ACC112 (cell line): Measurements from ENCODE around the gene PMEL.
"Not testable (repeated sequence)": the region's sequence is repeated elsewhere in the genome, so short reads cannot be mapped to it uniquely, and the experiment has no call there.

Experiments used
- H2AFZ ChIP-seq: fragments of 200-600 bp; sonication (generic); one replicate; pipeline ENCODE4 v1.6.0; 2017; ENCODE audit warnings: antibody characterized with exemption, low read length; ENCODE audit not compliant: unreplicated experiment
- H3K27ac ChIP-seq: fragments of 200-600 bp; sonication (generic); 2 replicates; pipeline ENCODE4 v1.5.1; 2014; ENCODE audit warnings: low read depth, mild to moderate bottlenecking, antibody characterized with exemption, low read length, moderate library complexity
- H3K27me3 ChIP-seq: fragments of 200-600 bp; sonication (generic); 2 replicates; pipeline ENCODE4 v1.6.1; 2014; ENCODE audit warnings: mild to moderate bottlenecking, antibody characterized with exemption, low read length, moderate library complexity, mixed read lengths; ENCODE audit not compliant: insufficient read depth
- H3K36me3 ChIP-seq: fragments of 200-600 bp; sonication (generic); 2 replicates; pipeline ENCODE4 v1.6.1; 2016; ENCODE audit warnings: mild to moderate bottlenecking, antibody characterized with exemption, low read length, moderate library complexity, mixed read lengths; ENCODE audit not compliant: insufficient read depth
- H3K4me1 ChIP-seq: fragments of 200-600 bp; sonication (generic); one replicate; pipeline ENCODE4 v1.6.1; 2016; ENCODE audit warnings: low read length, mixed read lengths; ENCODE audit not compliant: insufficient read depth, unreplicated experiment, control insufficient read depth
- H3K4me3 ChIP-seq: fragments of 200-600 bp; sonication (generic); 2 replicates; pipeline ENCODE4 v1.5.1; 2014; ENCODE audit warnings: mild to moderate bottlenecking, low read depth, low read length
- H3K79me2 ChIP-seq: fragments of 200-600 bp; sonication (generic); one replicate; pipeline ENCODE4 v1.6.0; 2016; ENCODE audit warnings: low read length; ENCODE audit not compliant: control insufficient read depth, unreplicated experiment, insufficient read depth

PMEL gene

DNA sequence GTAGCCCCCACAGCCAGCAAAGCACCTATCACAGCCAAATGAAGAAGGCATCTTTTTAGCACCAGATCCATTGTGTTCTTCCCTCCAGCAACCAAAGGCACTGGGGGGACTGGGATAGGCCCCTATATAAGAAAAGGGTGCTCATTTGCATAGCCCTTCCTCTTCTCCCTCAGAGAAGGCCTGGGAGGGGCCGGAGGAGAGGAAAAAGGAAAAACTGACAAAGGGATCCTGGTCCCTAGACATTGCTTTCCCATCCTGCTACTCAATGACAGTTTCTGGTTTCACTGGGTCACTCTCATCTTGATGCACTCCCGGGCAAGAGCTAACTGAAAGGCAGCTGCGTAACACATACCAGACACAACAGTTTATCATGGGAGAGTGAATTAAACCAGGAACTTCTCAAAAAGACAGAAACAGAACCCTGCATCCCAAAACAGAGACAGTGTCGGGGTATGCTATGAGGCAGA, at the start of gene PMEL:
TSS of gene PMEL (minus strand) at position 102 of the 467 bp plus-strand sequence. CDS start at position 71, 31 bp downstream.
- H2AFZ ChIP-seq, result peak within 1 kb of the TSS; percentile 69
- peak within 1 kb of the TSS; percentile 98 for H3K27ac ChIP-seq
- peak within 1 kb of the TSS; percentile 90 for H3K4me3 ChIP-seq
- H3K36me3 ChIP-seq, result peaks cover 10% of the 10 kb centered on the region; the same call in 1 of the 2 replicates
- no peaks in the 10 kb centered on the region for H3K27me3 ChIP-seq
- peaks cover 36% of the 10 kb centered on the region for H3K79me2 ChIP-seq
- peaks cover 34% of the 10 kb centered on the region for H3K4me1 ChIP-seq

DNA sequence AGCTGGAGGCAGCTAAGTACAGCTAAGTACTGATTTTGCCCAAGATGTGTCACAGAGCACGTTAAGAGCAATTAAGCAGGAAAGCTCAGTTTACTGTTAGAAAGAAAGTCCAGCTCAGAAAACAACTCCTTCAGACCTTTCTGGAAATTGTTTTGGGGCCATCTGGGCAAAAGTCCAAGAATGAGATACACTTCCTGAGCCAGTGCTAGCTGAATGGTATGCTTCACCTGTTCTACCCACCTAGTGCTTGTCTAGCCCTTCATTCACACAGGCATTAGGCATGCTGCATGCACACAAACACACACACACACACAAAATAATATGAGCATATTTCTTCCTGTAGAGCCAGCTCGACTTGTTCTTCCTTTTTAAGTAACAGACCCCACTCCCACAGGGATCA, 48.4 kb upstream of the PMEL start:
- Histone ChIP-seq H3K4me1 (no peaks in the 10 kb centered on the region), H3K79me2 (no peaks in the 10 kb centered on the region), H3K27me3 (no peaks in the 10 kb centered on the region), H3K27ac (no peak overlapping the region), H2AFZ (no peak overlapping the region), H3K36me3 (no peaks in the 10 kb centered on the region), H3K4me3 (no peak overlapping the region)

DNA sequence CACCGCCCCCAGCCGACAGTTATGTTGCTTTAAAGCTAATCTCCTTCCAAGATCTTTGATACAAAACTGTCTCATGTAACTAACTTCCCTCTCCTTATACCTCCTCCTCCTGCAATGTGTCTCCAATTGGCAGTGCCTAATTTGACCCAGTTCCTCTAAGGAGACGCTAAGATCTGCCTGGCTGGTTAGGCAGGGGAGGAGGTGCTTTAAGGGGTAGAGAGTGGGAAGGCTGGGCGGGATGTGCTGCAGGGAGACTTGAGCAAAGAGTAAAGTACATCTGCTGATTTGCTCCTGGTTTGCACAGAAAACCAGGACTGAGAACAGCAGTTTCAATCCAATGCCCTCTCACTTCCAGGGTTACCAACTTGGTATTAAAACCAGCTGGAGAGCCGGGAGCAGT, 47.6 kb upstream of the PMEL start:
- Histone ChIP-seq H2AFZ (no peak overlapping the region), H3K4me1 (no peaks in the 10 kb centered on the region), H3K27ac (no peak overlapping the region), H3K27me3 (no peaks in the 10 kb centered on the region), H3K36me3 (no peaks in the 10 kb centered on the region), H3K79me2 (no peaks in the 10 kb centered on the region), H3K4me3 (no peak overlapping the region)

DNA sequence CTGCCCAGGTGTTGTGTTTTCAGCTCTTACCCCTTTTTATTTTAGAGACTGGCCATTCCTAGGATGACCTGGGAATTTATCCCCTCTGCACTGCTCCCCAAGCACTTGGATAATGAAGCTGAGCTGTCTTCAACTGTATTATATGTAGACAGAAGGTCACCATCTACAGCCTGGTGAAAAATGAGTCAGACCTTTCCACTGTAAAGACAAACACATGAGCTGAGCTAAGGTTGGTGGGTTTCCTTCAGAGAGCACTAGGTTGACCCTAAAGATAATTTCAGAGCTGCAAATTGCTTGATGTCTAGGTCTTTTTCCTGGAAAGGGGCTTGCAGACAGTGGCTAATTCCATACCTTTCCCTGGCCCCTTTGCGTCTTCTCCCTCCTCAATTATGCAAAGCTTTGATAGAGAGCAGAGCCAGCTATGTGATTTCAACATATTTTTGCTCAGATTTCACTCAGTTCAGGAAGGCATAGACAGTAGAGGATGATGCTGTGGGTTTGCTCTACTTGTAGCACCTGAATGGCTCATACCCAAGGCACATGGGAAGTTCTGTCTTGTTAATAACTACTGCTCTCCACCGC, 45.8 kb upstream of the PMEL start:
- H3K79me2 ChIP-seq, result no peaks in the 10 kb centered on the region
- no peak overlapping the region for H3K27ac ChIP-seq
- H2AFZ ChIP-seq, result no peak overlapping the region
- H3K36me3 ChIP-seq, result no peaks in the 10 kb centered on the region
- no peaks in the 10 kb centered on the region for H3K4me1 ChIP-seq
- no peak overlapping the region for H3K4me3 ChIP-seq
- H3K27me3 ChIP-seq, result no peaks in the 10 kb centered on the region

DNA sequence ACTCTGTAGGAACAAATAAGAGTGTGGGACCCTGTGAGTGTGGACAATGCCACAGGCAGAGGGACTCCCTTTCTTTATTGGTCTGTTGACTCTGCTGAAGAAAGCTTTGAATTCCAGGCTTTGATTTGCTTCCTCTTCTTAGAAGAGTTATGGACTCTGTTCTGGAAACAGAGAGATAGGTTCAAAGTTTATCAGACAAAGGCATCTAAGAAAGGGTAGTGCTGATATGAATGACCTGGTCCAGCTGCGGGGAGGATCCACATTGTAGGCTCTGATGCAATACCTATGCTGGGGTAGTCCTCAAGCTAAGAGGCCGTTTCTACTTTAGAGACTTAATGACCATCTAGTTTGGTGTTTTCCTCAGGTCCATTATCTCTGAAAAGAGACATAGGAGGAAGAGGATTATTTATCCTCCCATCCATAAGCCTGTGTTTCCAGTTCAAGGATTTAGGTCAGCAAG, 44.3 kb upstream of the PMEL start:
- H3K4me1 ChIP-seq, result no peaks in the 10 kb centered on the region
- no peak overlapping the region for H3K27ac ChIP-seq
- H3K27me3 ChIP-seq, result no peaks in the 10 kb centered on the region
- H3K4me3 ChIP-seq, result no peak overlapping the region
- H2AFZ ChIP-seq, result no peak overlapping the region
- H3K36me3 ChIP-seq, result no peaks in the 10 kb centered on the region
- H3K79me2 ChIP-seq, result no peaks in the 10 kb centered on the region

- peak overlapping the region; percentile 61; the same call in 1 of the 2 replicates for H3K27ac ChIP-seq
- no peaks in the 10 kb centered on the region for H3K27me3 ChIP-seq
- no peaks in the 10 kb centered on the region for H3K36me3 ChIP-seq
- H3K4me3 ChIP-seq, result peak overlapping the region; percentile 96
- no peaks in the 10 kb centered on the region for H3K79me2 ChIP-seq
- peak overlapping the region; percentile 99 for H2AFZ ChIP-seq
- no peaks in the 10 kb centered on the region for H3K4me1 ChIP-seq
These were observed 42.0 kb upstream of the PMEL start for GRCh38 chr12:56007564-56008559.

GRCh38 chr12:56004211-56004610, 38.4 kb upstream of the PMEL start:
- no peaks in the 10 kb centered on the region for H3K27me3 ChIP-seq
- no peak overlapping the region for H3K27ac ChIP-seq
- H3K4me3 ChIP-seq, result no peak overlapping the region
- no peaks in the 10 kb centered on the region for H3K4me1 ChIP-seq
- no peaks in the 10 kb centered on the region for H3K36me3 ChIP-seq
- H3K79me2 ChIP-seq, result no peaks in the 10 kb centered on the region
- H2AFZ ChIP-seq, result no peak overlapping the region

DNA sequence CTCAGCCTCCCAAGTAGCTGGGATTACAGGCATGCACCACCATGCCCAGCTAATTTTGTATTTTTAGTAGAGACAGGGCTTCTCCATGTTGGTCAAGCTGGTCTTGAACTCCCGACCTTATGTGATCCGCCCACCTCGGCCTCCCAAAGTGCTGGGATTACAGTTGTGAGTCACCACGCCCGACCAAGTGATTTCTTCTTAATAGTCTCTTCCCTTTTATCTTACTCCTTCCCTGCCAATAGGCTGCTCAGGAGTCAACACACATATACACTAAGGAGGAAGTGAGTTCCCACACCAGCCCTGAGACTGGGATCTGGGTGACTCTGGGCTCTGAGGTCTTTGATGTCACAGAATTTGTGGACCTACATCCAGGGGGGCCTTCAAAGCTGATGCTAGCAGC, 37.5 kb upstream of the PMEL start:
- not testable (repeated sequence) for H3K36me3 ChIP-seq, H3K4me3 ChIP-seq, H3K4me1 ChIP-seq, H3K27me3 ChIP-seq, H3K27ac ChIP-seq, H3K79me2 ChIP-seq, H2AFZ ChIP-seq

DNA sequence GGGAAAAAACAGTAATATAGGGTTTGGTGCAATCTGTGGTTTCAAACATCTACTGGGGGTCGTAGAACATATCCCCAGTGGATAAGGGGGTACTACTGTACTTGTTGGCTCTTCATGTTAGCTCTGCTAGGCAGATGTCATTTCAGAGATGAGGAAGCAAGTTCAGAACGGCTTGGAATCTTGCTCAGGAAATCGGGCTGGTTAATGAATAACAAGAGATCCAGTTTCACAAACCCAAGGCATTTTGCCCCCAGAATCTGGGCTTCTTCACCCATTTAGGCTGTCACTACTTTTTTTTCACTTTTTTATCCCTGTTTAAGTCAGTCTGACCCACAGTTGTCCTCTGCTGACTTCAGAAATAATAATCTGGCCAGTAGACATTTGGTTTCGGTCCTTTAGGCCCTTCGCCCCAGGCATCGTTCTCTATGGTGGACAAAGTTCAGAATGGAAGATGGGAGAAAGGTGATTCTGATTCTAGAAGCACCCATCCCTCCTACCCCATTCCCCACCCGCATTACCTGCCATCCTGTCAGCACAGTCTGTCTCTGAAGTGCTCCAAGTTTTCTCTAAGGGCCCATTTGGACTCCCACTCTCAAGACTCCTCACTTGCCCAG, 35.8 kb upstream of the PMEL start:
- Histone ChIP-seq H3K4me3 (no peak overlapping the region), H2AFZ (no peak overlapping the region), H3K36me3 (no peaks in the 10 kb centered on the region), H3K27me3 (no peaks in the 10 kb centered on the region), H3K79me2 (no peaks in the 10 kb centered on the region), H3K27ac (no peak overlapping the region), H3K4me1 (no peaks in the 10 kb centered on the region)

DNA sequence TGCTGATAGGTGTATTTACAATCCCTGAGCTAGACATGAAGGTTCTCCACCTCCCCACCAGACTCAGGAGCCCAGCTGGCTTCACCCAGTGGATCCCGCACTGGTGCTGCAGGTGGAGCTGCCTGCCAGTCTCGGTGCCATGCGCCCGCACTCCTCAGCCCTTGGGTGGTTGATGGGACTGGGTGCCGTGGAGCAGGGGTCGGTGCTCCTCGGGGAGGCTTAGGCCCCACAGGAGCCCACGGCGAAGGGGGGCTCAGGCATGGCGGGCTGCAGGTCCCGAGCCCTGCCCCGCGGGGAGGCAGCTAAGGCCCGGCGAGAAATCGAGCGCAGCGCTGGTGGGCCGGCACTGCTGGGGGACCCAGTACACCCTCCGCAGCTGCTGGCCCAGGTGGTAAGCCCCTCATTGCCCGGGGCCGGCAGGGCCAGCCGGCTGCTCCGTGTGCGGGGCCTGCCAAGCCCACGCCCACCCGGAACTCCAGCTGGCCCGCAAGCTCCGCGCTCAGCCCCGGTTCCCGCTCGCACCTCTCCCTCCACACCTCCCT, 34.2 kb upstream of the PMEL start:
- H2AFZ ChIP-seq, H3K4me1 ChIP-seq, H3K27ac ChIP-seq, H3K27me3 ChIP-seq, H3K36me3 ChIP-seq, H3K79me2 ChIP-seq, H3K4me3 ChIP-seq: not testable (repeated sequence)
